GM10847 (cell line): Measurements from ENCODE around the gene ARRDC4.

Experiments
- POLR2A ChIP-seq: IDR thresholded peaks from 2 replicates; pipeline ENCODE4 v1.6.1; 2011; ENCODE audit not compliant: insufficient read length; ENCODE audit errors: extremely low read depth

ARRDC4 gene

GRCh38 chr15:97960364-97961066 is at the start of gene ARRDC4:
Gene ARRDC4, plus strand, starts transcription at chr15:97960703. Its CDS starts 159 bp downstream, at chr15:97960862.
- no peak for TF ChIP-seq POLR2A

- no peak for TF ChIP-seq POLR2A
These were observed 45.8 kb upstream of the ARRDC4 start for GRCh38 chr15:97914711-97915110.

GRCh38 chr15:97915261-97915660 is 45.2 kb upstream of the ARRDC4 start:
- TF ChIP-seq POLR2A: no peak

GRCh38 chr15:97921296-97921865 is 39.1 kb upstream of the ARRDC4 start:
- no peak for TF ChIP-seq POLR2A

GRCh38 chr15:97929456-97930229 is 30.9 kb upstream of the ARRDC4 start:
- no peak for TF ChIP-seq POLR2A

- no peak for TF ChIP-seq POLR2A
These were observed 30.3 kb upstream of the ARRDC4 start for GRCh38 chr15:97930230-97930629.

GRCh38 chr15:97931314-97931713 is 29.2 kb upstream of the ARRDC4 start:
- TF ChIP-seq POLR2A: no peak

GRCh38 chr15:97933589-97933988 is 26.9 kb upstream of the ARRDC4 start:
- TF ChIP-seq POLR2A: no peak

GRCh38 chr15:97940993-97941392 is 19.5 kb upstream of the ARRDC4 start:
- TF ChIP-seq POLR2A: no peak

GRCh38 chr15:97941572-97941971 is 18.9 kb upstream of the ARRDC4 start:
- TF ChIP-seq POLR2A: no peak

- no peak for TF ChIP-seq POLR2A
These were observed 15.8 kb upstream of the ARRDC4 start for GRCh38 chr15:97944724-97945123.

- no peak for TF ChIP-seq POLR2A
These were observed 12.8 kb upstream of the ARRDC4 start for GRCh38 chr15:97947465-97948260.

- no peak for TF ChIP-seq POLR2A
These were observed 7.2 kb upstream of the ARRDC4 start for GRCh38 chr15:97953254-97953653.

- no peak for TF ChIP-seq POLR2A
These were observed 6.8 kb upstream of the ARRDC4 start for GRCh38 chr15:97953748-97954147.

GRCh38 chr15:97955035-97955434 is 5.5 kb upstream of the ARRDC4 start:
- no peak for TF ChIP-seq POLR2A
